Hepatic stellate cell (primary cell): Measurements from ENCODE around the gene SLC2A1.

ENCODE experiments used
- DNase-seq: peaks from one replicate; pipeline ENCODE4 v3.0.0; 2011; ENCODE audit warnings: low spot score

Gene SLC2A1

DNA sequence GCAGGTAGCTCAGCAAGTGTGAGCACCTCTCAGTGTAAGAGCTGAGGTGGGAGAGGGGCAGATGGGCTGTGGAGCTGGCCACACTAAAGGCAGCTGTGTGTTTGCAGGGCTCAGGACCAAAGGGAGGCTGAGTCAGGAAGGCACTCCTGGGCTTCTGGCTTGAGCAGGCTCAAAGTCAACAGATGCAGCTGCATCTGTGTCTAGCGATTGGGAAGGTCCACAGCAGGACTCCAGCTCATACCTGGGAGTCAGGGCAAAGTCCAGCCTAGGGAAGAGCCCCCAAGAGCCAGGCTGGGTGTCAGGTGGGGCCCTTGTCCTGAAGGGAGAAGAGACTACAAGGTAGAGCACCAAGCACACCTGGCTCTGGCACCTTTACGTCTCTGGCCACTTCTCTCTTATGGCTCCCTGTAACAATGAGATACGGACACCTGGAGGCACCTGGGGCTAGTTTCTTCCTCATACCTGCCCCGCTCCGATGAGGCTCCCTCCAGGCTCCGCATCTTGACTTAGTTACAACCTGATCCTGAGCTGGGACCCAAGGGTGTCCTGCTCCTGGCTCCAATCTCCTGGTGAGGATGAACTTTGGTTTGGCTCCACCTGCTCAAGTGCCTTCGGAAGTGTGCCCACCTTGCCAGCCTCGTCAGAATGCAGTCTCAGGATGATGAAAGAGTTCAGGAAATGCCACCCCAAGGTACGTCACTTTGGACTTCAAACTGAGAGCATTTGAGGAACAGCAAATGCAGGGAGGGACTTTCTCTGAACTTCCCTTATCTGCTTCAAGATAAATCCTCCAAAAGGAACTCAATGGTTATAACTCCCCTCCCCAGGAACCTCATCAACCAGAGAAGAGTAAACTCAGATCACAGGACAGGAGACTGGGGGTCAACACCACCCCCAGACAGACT is 21.5 kb upstream of the SLC2A1 start:
- DNase-seq, result no peak

GRCh38 chr1:42979036-42979430 is 20.4 kb upstream of the SLC2A1 start:
- no peak for DNase-seq

DNA sequence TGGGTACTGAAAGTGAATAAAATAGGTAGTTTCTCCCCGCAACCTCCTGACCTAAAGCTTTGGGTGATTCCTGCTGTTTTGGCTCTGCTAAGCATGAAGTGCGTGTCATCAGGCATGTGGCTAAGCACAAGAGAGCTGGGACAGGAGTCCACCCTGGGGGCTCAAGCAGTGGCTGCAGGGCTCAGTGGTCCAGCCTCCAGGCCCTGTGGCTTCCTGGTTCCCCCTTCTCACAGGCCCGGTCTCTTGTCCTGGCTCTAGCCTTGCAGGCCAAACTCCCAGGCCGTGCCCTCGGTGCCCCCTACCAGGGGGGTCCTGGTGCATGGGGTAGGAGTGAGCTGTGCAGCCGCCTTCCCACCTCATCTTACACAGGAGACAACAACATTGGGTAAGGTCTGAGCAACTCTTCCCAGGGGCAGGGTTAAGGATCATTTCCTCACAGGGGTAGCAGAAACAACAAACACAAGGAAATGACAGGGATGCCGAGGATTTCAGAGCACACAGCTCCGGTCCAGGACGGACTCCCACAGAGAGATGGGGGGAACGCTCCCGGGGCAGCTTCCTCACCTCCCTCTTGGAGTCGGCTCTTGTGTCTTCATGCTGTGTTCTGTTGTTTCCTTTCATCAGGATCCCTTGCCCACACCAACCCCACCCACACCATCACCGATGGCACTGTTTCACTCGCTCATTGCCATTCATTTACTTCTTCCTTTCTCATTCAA is 19.8 kb upstream of the SLC2A1 start:
- DNase-seq, result peak; percentile 71

GRCh38 chr1:42977653-42978052 is 19.0 kb upstream of the SLC2A1 start:
- no peak for DNase-seq

- DNase-seq, result no peak
Observed at GRCh38 chr1:42975561-42976225, 17.0 kb upstream of the SLC2A1 start.

DNA sequence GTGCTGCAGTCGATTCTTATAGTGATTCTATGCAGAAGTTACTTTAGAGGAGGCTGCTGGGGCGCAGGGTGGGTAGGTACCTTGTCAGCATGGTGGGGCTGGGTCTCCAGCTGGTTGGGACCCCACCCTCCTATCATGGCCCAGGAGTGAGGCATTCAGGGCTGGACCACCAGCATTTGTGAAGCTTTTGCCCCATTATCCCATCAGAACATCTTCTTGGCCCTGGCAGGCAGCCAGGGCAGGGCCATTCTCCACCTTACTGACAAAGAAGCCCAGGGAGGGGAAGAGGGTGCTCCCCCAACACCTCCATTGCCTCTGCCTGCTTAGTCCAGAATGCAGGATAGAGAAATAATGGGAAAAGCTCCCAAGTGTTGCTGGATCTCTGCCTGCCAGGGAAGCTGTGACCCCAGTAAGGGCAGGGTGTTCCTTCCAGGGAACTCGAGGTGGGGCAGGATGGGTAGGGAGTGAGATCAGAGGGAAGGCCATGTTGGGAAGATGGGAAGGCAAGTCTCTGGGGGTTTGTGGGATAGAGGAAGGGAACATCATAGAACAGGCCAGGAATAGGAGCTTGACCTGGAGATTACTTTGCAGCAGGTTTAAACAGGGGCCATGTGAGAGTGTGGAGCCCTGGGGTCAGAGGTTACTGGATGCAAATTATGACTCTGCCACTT is 16.2 kb upstream of the SLC2A1 start:
- DNase-seq, result no peak

DNA sequence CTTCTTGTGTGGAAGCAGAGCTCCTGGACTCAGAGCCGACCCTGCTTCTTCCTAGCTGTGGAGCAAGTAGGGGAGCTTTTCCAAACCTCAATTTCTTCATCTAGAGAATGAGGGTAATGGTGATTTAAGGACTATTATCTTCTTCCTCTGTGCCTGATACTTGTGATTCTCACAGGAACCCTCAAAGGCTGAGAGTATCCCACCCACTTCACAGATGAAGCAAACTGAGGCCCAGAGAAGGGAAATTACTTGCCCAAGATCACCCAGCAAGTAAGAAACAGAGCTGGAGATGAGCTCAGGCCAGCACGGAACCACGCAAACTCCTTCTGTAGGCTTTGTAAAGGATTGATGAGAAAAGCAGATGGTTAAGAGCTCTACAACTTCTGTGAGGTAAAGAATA is 15.1 kb upstream of the SLC2A1 start:
- DNase-seq, result no peak

DNA sequence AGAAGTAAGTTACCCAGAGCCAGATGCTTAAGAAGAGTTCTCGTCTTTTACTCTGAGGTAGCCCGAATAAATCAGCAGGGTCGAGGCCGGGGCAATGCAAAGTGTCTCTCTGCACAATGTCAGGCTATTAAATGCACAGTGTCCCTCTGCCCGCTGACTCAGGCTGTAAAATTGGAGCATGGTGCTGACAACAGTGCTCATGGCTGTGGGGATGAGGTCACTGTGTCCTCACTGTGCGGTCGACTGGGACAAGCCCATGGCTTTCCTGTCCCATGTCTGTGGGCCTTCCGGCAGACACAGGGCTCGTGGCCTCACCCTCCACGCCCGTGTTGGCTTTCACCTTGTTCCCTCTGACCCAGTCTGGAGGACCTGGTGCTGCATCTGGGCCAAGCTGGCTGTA is 14.6 kb upstream of the SLC2A1 start:
- no peak for DNase-seq

DNA sequence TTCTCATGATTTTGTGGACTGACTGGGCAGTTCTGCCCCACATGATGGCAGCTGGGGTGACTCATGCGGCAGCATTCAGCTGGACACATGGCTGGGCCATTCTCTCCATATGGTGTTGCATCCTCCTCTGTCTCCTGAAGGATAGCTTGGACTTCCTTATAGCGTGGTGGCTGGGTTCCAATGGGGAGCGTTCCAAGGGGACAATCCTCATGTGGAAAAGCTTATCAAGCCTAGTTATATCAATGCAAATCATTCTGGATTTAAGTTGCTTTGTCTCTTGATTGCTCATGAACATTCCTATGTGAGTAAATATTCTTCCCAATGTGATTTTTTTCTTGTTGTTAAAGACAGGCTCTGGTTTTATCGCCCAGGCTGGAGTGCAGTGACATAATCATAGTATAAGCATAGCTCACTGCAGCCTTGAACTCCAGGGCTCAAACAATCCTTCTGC is 13.2 kb upstream of the SLC2A1 start:
- peak; percentile 89 for DNase-seq

DNA sequence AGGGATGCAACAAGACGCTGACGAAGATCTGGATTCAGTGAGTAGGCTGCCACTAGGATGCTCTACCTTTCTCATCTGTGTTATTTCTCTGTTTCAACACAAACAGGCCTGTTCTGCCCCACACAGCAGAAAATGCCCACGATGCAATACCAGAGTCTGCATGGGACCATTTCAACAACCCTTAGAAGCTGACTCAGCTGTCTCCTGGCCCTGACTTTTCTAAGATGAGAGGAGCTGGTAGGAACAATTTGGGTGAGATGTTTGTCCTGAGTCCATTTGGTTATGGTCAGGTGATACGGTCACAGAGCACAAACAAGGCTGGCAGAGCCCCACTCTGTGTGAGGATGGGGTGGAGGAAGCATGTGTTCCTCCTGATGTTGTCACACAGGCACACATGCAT is 11.5 kb upstream of the SLC2A1 start:
- no peak for DNase-seq

- DNase-seq, result no peak
Observed at GRCh38 chr1:42968654-42969053, 10.0 kb upstream of the SLC2A1 start.

GRCh38 chr1:42966688-42967612 is 8.3 kb upstream of the SLC2A1 start:
- peak; percentile 82 for DNase-seq

DNA sequence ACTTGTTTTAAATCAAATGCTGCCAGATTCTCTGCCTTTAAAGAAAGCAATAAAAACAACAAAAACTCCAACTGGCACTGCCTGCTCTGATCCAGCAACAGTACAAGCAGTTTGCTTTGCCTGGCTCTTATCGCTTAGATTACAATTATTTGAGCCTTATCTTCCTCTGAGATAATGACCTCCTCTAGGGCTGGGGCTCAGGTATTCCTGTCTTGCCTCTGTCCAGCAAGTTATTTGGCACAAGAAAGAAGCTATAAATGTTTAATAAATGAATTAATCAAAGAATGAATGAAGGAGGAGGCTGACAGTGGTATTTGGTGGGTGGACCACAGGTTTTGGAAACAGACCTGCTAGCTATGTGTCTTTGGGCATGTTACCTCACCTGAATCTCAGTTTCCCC is 6.7 kb upstream of the SLC2A1 start:
- no peak for DNase-seq

GRCh38 chr1:42964044-42964812 is 5.6 kb upstream of the SLC2A1 start:
- no peak for DNase-seq

DNA sequence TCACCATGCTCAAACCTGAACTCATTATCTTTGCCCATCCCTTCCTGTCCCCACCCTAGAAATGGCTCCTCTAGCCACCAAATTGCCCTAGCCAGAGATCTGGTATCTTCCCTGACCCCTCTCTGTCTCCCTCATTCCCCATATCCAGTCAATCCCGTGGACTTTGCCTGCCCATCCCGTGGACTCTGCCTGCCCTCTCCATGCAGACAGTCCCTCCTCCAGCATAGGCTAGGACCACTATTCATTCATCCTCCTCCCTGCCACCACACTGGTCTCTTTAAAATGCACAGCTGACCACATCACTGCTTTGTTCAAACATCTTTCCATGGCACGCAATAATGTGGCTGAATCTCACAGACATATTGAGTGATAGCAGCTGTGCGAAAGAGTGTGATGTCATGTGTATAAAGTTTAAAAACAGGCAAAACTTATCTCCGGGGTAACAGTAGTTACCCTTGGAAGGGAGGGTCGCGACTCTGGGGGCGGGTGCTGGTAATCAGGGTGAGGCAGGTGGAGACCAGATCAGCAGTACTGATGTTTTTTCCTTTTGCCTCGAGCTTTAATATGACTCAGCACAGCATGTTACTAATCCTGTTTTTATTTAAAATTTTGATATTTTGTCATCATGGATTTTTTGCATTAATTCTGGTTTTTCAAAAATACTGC is 4.8 kb upstream of the SLC2A1 start:
- DNase-seq, result peak; percentile 93

- no peak for DNase-seq
Observed at GRCh38 chr1:42962641-42963377, 4.1 kb upstream of the SLC2A1 start.

DNA sequence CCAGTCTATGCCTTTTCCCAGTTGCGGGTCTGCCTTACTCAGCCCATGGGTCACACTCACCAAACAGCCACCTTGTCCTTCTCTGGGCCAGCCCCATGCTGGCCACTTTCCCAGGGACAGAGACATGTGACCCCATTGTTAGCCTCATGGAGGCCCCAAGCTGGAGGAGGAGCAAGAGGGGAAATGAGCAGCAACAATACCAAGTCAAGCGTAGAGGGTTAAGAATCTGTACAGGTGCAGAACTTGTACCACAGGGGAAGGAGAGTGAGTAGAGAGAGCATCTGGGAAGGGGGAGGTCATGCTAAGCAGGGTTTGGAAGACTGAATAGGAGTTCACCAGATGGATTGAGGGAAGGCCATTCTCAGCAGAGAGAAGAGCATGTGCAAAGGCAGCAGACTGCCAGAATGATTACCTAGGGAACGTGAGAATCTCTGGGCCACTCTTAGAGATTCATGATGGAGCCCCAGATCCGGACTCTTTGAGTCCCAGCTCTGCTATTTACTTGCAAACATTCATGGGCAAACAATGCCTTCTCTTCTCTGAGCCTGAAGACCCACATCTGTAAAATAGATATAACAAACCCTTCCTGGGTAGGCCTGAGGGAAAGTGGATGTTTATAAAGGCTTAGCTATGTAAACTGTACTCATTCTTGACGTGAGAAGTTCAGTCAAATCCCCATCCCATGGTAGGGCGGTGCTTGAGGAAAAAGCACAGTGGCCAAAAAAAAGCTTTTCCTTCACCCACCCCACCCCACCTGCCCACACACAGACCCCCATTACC is 2.8 kb upstream of the SLC2A1 start:
- DNase-seq, result no peak
